ENCODE data around the gene IYD.

Gene IYD

DNA sequence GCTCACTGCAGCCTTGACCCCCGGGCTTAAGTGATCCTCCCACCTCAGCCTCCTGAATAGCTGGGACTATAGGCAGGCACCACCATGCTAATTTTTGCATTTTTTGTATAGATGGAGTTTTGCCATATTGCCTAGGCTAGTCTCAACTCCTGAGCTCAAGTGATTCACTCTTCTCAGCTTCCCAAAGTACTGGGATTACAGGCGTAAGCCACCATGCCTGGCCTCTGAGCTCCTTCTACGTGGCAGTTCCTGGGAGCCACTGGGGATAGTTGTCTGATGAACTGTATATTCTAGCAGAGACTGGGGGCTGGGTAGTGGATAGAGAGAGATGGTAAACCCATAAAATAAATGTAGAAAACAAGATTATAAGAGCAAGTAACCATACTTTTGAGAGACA lies 26.1 kb downstream of the IYD start:
- no peak for DNase-seq (ENCODE audit: low read depth)

DNA sequence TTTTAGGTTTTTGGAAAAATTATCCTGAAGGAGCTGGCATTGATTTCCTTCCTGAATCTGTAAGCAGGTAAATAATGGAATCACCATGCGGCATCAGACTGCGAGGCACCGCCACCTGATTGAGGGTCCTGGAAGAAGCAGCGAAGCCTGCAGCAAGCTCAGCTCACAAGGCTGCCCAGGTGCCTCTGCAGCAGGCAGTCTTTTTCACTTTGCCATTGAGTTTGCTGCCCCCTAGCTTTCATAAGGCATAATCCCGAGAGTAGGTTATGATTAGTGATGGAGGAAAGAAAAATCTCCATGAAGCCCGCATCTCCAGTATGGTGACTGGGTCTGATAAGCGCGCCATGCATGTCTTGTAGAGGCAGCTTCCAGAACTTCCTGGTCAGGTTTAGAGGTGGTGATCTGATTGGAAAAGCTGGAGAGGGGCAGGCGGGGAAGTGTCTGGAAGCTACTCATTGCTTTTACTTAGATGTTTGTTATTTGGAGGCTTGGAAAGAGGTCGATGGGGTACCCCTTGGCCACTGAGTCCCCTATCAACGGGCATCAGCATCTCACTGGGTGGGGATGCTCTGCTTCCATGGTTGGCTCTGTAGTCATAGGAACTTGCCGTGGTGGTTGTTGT lies 26.7 kb downstream of the IYD start:
- peak; percentile 67 for DNase-seq (ENCODE audit: low read depth)

DNA sequence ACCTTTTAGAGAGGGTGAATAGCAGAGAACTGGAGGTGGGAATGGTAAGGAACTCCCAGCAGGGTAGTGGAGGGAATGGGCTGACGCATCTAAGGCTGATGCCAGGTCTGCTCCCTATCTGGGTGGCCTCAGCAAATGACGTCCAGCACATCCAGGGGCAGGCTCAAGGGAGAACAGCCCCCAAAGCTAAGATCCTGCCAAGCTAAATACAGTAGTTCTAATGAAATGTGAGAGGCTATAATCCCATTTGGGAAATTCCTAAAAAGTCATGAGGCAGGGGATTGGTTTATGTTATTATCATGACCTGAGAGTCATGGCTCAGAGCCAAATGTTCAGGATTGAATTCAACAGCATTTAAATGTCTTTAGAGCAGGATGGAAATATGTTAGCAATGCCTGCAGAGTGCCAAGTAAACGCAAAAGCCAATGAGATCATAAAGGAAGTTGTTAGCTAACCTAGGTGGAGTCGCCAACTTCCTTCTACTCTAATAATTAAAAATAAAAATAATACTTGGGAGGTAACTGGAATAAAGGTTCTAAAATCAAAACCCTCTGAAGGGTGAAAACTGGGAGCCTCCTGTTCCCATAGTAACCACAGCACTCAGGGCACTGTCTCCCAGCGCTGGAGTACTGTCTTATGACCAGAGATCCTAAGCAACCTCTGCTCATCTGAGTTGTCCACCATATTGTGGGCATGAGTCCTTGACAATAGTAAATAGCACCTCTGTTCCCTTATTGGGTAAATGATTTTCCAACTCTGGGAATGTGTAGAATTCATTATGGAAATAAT lies 34.8 kb downstream of the IYD start:
- DNase-seq (ENCODE audit: low read depth) = peak; percentile 10

DNA sequence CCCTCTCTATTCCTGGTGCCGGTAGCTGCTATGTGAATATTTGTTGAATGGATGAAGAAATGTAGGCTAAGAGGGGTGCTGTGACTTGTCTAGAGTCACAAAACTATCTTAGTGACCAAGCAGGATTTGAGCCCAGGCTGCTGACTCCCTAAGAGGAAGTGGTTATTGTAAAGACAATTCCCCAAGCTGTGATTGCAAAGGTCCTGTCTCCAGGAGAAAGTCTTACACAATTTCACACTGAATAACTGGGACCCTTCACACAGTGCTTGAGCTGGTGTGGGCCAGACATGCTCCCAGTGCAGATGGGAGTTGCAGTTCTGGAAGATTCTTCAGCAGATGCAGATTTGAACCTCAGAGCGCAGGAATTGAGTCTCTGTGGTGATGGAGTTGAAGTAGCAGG lies 38.1 kb downstream of the IYD start:
- DNase-seq (ENCODE audit: low read depth) = no peak

DNA sequence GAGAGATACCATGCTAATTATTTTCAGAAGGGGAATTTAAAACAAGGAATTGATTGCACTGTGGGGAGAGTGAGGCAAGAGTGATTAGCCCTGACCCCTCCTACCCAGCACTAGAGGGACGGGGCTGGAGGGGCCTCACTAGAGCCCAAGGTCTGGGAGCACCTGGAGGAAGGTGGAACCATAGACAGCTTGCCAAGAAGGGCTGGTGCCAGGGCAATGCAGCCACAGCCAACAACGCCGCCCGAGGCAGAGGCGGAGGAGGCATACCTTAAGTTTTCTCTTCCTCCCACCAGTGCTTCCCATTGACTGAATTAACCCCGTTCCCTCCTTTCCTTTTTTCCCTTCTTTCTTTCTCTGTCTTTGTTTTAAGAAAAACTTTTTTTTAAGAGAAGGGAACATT lies 40.0 kb downstream of the IYD start:
- no peak for DNase-seq (ENCODE audit: low read depth)

DNA sequence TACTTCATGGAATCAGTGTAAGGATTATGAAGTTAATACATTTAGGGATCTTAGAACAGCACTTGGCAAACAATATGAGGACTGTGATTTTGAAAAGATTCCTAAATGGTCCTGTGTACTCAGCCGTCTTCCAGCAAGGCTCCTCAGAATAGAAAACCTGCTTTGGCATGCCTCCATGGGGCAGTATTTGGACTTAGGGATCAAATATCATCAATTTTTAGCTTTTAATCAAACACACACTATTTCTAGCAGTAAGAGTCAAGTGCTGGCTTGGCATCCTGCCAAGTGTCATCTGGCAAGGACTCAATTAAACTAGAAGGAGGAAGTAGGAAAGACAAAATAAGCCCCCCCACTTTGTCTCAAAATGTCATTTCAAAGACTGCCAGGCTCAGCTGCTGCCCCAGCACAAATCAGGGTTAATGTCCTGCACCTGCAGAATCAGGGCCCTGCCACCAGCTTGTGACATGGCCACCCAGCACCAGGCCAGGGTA lies 40.8 kb downstream of the IYD start:
- DNase-seq (ENCODE audit: low read depth) = no peak

DNA sequence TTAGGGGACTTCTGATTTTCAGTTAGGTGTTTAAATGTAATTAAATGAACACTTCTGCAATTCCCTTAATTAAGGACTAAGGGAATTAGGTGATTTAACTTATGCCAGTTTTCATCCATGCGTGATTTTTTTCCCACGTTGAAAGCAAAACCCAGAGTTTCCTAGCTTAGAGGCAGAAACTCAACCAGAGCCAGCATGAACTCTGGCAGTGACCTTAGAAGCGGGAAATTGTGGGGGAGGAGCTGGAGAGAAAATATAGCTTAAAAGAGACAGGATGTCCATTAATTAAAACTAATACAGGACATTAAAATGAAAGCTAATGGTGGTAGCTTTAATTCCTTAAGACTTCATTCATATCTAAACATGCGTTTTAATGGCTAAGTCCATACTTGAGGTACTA lies 41.6 kb downstream of the IYD start:
- no peak for DNase-seq (ENCODE audit: low read depth)

DNA sequence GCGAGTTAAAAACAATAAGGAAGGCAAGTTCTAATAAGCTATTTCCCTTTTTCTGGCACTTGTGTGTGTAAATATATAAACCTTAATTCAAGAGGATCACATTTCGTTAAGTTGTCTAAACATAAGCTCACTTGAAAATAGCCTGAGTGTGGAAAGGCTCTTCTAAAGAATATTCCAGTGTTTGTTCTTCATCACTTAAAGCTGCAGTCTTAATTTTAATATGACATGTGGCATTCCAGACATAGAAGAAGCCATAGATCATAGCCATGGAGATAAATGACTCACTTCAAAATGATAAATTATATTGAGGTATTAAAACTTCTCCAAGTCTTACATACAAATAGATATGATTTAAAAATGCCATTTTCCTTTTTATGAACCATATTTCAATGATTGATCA lies 42.1 kb downstream of the IYD start:
- DNase-seq (ENCODE audit: low read depth) = peak; percentile 11

DNA sequence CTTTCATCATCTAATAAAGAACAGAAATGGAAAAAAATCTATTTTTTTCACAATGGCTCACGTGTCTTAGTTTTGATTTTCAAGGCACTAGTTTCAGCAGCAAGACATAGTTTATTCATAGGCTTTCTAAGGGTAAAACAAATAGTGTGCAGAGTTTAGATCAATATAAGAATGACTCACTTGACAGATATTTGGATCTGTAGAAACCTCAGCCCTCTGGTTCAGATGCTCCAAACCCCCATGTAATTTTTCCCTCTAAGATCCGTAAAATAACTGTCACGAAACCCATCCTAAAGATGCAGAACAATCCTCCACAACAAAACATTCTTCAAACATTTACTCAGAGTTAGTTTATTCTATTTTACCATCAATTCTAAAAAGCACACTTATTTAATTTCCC lies 43.4 kb downstream of the IYD start:
- DNase-seq (ENCODE audit: low read depth) = no peak

DNA sequence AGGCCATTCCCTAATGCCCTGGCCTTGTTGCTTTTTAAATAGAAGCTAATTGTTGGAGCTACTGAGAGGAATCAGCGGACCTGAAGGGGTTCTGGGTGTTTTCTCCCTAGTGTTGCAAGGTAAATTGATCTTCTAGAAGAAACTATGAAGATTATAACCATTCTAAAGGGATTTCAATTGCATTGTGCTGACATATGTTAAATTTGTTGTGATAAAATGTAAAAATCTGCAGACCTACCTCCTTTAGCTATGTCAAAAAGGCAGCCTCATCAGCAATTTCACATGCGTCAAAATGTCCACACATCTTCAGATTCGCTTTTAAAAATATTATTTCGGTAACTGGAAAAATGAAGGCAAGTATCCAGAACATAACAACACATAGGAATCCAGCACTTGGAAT lies 44.4 kb downstream of the IYD start:
- DNase-seq (ENCODE audit: low read depth) = no peak

DNA sequence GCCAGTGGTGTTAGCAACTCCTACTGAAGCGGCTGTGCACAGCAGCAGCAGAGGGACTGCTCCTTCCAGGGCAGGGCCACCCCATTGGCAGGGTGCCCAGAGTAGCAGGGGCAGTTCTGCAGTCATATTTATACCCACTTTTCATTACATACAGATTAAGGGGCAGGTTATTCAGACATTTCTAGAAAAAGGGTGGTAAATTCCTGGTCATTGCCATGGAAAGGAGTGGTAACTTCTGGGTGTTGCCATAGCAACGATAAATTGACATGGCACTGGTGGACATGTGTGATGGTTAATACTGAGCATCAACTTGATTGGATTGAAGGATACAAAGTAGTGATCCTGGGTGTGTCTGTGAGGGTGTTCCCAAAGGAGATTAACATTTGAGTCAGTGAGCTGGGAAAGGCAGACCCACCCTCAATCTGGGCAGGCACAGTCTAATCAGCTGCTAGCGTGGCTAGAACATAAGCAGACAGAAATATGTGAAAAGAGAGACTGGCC lies 45.0 kb downstream of the IYD start:
- no peak for DNase-seq (ENCODE audit: low read depth)

DNA sequence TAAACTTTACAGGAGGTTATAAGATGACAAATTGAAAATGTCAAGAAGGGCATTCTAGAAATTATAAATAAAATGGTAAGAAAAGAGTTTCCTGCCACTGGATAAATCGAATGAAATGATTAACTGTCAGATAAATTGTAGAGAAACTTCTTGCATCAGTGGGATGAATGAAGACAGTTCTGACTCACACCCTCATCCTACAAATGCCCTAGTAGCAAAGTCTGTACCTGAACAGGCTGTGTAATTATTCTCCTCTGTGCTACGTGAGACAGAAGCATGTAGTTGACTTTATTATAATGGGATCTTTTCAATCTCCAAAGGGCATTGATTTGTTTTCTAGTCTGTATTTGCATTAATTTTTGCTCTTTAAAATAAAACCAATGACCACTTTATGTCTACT lies 47.3 kb downstream of the IYD start:
- DNase-seq (ENCODE audit: low read depth) = no peak

DNA sequence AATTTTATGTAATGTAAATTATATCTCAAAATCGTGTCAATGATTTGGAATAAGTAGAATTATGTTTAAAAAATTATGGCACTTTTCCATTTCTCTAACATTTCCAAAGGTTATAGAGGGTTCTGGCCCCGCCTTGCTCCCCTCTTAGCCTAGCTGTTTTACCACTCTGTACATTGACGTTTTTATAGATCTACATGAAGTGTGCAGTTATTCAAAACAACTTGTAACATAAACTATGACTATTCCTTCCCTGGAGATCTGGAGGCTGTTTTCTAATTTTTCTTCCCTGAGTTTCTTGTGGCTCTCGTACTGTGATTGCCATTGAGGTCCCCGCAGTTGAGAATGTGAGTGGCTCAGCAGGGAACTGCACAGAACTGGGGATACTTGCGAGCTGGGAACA lies 48.4 kb downstream of the IYD start:
- DNase-seq (ENCODE audit: low read depth) = no peak

DNA sequence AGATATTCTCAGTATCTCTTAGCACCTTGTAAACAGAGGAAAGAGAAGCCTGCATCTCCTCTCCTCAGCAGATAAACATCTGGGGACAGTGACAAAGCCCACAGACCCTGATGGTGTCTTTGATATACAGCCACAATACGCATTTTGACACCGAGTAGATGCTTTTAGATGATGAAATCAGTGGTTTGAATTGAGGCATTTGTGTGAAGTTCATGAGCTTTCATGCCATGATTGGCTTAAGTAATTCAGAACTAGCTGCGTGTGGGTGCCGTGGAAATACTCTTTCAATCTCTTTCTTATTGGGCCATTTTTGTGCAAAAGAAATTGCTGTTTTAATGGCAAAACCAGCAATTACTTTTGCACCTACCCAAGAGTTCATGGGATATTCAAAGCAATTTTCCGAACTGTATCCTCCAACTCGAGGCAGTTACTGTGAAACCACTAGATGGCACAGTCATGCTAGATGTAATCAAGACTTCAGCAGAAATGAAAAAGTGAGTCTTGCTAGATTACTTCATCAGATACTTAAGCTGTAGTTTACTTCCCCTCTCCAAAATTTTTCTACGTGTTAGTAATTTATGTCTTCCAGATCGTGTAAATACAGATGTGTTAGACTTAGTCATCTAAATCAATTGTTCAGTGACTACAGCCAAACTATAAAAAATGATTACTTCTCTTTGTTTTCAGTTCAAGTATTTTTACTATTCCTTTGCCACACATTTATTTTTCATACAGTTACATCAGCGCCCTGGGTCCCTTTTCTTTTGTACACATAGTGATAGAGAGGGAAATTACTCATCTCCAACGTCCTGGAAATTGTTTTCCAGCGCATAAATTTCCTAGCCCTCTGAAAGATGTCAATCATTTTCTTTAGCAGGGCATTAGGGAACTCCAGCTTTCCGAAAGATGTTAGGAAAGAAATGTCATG lies 49.4 kb downstream of the IYD start:
- peak; percentile 73 for DNase-seq (ENCODE audit: low read depth)

DNA sequence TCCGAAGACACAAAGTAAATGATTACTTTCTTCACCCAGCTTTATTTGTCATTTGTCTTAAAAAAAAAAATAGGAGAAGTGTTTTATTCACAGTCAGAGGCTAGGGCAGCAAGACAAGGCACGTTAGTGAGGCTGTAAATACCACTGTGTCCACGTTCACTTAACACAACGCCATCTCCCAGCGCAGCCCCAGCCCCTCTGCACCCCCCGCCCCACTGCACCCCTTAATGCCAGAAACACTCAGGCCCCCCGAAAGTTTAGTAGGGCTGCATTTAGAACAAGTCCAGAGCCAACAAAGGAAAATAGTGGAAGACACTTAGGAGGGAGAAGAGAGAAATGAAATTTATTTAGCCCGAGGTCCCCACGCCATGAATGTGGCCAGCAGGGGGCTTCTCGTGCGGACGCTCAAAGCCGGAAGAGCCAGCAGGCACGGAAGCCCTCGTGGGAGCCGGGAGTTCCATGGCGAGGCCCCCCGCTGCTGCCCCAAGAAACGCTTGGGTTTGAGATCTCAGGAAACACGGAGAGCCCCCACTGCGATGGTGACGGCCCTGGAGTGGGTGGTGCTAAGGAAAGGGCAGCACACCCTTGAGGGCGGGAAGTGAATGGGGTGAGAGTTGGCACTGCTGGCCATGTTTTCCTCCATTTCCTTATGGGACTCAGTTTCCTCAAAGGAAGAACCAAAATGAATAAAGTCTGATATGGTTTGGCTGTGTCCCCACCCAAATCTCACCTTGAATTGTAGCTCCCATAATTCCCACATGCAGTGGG lies 50.2 kb downstream of the IYD start:
- DNase-seq (ENCODE audit: low read depth) = peak; percentile 51

DNA sequence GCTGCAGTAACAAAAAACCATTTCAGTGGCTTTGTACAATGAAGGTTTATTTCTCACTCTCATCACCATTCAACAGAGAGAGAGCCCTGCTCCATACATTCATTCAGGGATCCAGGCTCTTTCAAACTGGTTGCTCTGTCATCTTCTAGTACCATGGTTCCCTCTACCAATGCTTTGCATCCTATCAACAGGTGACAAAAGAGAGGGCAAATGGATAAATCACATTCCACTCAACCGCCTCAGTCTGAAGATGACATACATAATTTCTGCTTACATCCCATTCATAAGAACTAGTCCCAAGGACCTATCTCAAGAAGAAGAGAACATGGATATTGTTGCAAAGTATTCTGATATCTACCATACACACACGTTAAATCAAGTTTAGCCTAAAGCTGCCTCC lies 51.6 kb downstream of the IYD start:
- no peak for DNase-seq (ENCODE audit: low read depth)

DNA sequence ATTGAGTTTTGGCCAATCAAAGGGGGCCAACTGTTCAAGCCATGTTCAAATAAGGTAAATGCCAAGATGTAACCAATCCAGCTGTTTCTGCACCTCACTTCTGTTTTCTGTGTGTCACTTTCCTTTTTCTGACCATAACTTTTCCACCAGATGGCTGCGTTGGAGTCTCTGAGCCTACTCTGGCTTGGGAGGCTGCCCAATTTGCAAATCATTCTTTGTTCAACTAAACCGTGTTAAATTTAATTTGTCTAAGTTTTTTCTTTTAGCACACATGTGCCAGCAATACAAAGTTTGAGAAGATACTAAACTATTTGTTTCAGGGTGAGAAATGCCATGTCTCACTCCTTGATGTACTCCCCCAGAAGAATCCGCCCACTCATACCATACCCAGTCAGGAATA lies 52.1 kb downstream of the IYD start:
- no peak for DNase-seq (ENCODE audit: low read depth)

DNA sequence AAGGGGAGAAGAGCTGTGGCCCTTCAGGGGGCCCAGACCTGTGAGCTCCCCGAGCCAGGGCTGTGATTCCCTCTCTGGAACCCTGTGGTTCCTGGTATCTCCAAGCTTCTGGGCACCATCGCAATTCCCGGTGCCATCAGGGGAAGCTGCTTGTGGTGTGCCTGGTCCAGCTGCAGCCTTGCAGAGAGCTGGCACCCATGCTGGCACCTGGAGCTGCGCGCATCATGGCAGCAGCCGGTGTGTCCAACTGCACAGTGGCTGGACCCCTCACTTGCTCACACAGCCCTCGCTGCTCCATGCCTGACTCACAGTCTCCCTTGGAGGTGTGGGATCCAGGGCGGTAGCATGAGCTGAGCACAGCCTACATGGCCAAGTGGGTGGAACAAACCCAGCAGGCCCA lies 56.7 kb downstream of the IYD start:
- DNase-seq (ENCODE audit: low read depth) = no peak

DNA sequence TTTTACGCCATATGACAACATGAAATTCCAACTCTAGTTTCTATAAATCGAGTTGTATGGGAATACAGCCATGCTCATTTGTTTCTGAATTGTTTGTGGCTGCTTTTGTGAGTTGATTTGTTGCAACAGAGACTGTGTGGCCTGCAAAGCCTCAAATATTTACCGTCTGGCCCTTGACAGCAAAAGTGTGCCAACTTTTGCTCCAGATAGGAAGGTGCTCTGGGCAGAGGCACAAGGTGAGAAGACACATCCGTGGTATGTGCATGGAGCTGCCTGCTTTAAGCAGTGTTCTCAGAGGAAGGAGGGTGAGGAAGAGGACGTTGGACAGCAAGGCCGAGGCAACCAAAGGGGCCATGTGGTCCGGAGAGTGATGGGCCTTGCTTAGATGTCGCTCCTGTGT lies 57.4 kb downstream of the IYD start:
- DNase-seq (ENCODE audit: low read depth) = no peak

DNA sequence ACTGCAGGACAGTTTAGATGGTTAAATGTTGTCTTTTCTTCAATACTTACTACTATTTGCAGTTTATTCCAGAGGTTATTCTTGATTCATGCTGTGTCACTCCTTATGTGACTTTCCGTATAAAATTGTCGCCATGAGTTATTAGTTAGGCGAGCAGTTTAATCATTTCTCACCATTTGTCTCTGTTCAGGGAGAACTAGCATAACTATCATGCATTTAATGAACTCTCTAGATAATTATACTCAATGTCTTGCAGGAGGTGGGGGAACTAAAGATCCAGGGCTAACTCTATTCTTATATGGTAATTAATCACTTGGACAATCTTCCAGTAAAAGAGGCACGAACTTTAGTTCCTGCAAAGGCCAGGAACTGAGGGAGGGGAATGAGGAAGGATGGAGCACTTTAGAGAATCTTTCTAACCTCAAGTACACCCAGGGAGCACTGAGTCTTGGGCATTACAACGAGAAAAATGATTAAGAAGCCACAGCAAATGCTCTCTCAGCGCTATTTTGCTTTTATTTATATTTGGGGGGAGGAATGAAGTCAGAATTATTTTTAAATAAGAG lies 58.3 kb downstream of the IYD start:
- no peak for DNase-seq (ENCODE audit: low read depth)

DNA sequence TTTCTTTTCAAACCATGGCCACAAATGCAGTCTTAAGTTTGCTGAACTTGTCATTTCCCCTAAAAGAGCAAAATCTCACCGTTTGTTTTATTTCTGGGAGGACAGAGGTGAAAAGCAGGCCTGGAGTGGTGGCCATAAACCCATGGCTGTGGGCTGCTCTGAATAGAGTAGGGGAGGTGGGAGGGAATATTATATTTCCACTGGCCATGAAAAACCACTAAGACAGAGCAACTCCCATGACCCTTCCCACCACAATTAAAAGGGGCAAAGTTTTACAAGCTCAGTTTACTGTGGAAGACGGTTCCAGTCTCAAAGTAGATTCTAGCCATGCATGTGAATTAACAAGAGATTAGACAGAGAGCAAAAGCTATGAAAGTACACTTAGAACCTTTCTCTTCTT lies 59.0 kb downstream of the IYD start:
- no peak for DNase-seq (ENCODE audit: low read depth)

DNA sequence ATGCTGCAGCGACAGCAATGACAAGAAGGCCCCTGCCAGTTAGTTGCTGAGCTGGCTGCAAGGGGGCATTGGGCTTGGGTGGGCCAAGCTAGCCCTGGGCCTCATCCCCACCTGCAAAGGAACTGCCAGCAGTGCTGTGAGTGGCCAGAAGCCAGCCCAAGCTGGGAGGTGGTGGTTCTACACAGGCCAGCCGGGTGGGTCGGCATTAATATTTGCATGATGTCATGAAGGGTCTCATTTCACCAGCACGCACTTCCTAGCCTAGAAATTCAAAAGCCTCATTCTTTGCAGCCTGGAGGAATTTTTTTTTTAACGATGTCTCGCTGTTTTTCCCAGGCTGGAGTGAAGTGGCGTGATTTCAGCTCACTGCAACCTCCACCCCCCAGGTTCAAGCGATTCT lies 62.0 kb downstream of the IYD start:
- DNase-seq (ENCODE audit: low read depth) = no peak

Data from ELR (cell line).